Prostate gland (tissue), 2 donors: Measurements from ENCODE around the gene CHML.

Experiments
- POLR2A ChIP-seq: fragments of 450-650 bp; IDR thresholded peaks from one replicate; pipeline ENCODE4 v1.6.1; 2016; ENCODE audit warnings: antibody characterized with exemption, mild to moderate bottlenecking
- POLR2AphosphoS5 ChIP-seq: sonication (generic); formaldehyde crosslinking; IDR thresholded peaks from one replicate; pipeline ENCODE4 v1.6.1; 2017; ENCODE audit warnings: antibody characterized with exemption
- TF ChIP-seq, protein P1 (sequence below), 4 experiments: fragments of 200-600 bp in 2 of 4; fragments of 450-650 bp in 2 of 4; sonication (generic) in 2 of 4; IDR thresholded peaks; 1 replicate in 3 of 4; 2 replicates in 1 of 4; pipeline ENCODE4 v1.5.1; 2016 to 2019; ENCODE audit warnings: antibody characterized with exemption in 4 of 4, mild to moderate bottlenecking in 2 of 4, moderate library complexity in 2 of 4

DNA sequence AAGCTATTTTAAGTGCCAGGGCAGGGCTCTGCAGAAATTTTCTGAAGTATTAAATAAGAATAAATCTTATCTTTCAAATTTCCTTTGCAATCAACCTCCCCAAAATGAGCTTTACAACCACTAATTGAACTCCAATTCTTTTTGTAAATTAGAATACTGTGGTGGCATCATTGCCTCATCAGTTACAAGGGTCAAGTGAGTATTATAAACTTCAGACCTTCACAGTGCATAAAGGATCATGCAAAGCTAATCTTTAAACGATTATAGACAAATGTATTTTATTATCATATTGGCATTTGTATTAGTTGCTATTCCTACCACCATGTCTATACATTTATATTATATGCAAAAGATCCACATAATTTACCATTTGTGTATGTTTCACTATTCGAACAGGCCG lies 7.2 kb downstream of the CHML start:
- TF ChIP-seq POLR2A, result no peak
- TF ChIP-seq POLR2AphosphoS5, result no peak
- TF ChIP-seq, protein P1, sequence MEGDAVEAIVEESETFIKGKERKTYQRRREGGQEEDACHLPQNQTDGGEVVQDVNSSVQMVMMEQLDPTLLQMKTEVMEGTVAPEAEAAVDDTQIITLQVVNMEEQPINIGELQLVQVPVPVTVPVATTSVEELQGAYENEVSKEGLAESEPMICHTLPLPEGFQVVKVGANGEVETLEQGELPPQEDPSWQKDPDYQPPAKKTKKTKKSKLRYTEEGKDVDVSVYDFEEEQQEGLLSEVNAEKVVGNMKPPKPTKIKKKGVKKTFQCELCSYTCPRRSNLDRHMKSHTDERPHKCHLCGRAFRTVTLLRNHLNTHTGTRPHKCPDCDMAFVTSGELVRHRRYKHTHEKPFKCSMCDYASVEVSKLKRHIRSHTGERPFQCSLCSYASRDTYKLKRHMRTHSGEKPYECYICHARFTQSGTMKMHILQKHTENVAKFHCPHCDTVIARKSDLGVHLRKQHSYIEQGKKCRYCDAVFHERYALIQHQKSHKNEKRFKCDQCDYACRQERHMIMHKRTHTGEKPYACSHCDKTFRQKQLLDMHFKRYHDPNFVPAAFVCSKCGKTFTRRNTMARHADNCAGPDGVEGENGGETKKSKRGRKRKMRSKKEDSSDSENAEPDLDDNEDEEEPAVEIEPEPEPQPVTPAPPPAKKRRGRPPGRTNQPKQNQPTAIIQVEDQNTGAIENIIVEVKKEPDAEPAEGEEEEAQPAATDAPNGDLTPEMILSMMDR (IDR thresholded peaks at IDR 0.05), result no peak
